Fibroblast of upper back skin (primary cell): ENCODE data around the gene DIAPH1.
A peak's percentile ranks its signal among the peaks of the same experiment; 100 is the strongest.

Experiments
- DNase-seq: peaks from one replicate; pipeline ENCODE4 v3.0.0-alpha.2; 2013

The DIAPH1 gene

GRCh38 chr5:141559461-141559860, 59.3 kb downstream of the DIAPH1 start:
- DNase-seq = peak; percentile 54

- peak; percentile 14 for DNase-seq
These were observed 60.6 kb downstream of the DIAPH1 start for GRCh38 chr5:141558150-141558549.

GRCh38 chr5:141557681-141558136, 61.1 kb downstream of the DIAPH1 start:
- peak; percentile 99 for DNase-seq

- no peak for DNase-seq
These were observed 70.9 kb downstream of the DIAPH1 start for GRCh38 chr5:141547921-141548320.

GRCh38 chr5:141547488-141547887, 71.3 kb downstream of the DIAPH1 start:
- DNase-seq = no peak

- DNase-seq = no peak
These were observed 75.7 kb downstream of the DIAPH1 start for GRCh38 chr5:141543053-141543452.

GRCh38 chr5:141534492-141535213, 84.1 kb downstream of the DIAPH1 start:
- DNase-seq = no peak

- no peak for DNase-seq
These were observed 84.9 kb downstream of the DIAPH1 start for GRCh38 chr5:141533897-141534296.

- DNase-seq = no peak
These were observed 86.1 kb downstream of the DIAPH1 start for GRCh38 chr5:141532726-141533125.

- no peak for DNase-seq
These were observed 88.9 kb downstream of the DIAPH1 start for GRCh38 chr5:141529873-141530272.

GRCh38 chr5:141529002-141529401, 89.8 kb downstream of the DIAPH1 start:
- DNase-seq = peak; percentile 89

GRCh38 chr5:141528291-141528984, 90.4 kb downstream of the DIAPH1 start:
- DNase-seq = peak; percentile 29

- DNase-seq = no peak
These were observed 91.4 kb downstream of the DIAPH1 start for GRCh38 chr5:141527426-141527825.

GRCh38 chr5:141525653-141526052, 93.1 kb downstream of the DIAPH1 start:
- DNase-seq = no peak

- peak; percentile 99 for DNase-seq
These were observed 93.9 kb downstream of the DIAPH1 start for GRCh38 chr5:141524604-141525597.

- no peak for DNase-seq
These were observed 94.8 kb downstream of the DIAPH1 start for GRCh38 chr5:141523991-141524390.

- DNase-seq = no peak
These were observed 96.5 kb downstream of the DIAPH1 start for GRCh38 chr5:141522301-141522700.

GRCh38 chr5:141521244-141521781, 97.5 kb downstream of the DIAPH1 start:
- peak; percentile 99 for DNase-seq

GRCh38 chr5:141519605-141520565, 98.9 kb downstream of the DIAPH1 start:
- DNase-seq = no peak

- DNase-seq = peak; percentile 24
These were observed 100.2 kb downstream of the DIAPH1 start for GRCh38 chr5:141518618-141519015.

- peak; percentile 87 for DNase-seq
These were observed 100.8 kb downstream of the DIAPH1 start for GRCh38 chr5:141517880-141518617.
